ENCODE measurements around the gene RNU6-7.

Gene RNU6-7

GRCh38 chr14:32201816-32202490 is at the start of gene RNU6-7:
RNU6-7 (plus strand) TSS chr14:32202045.
- peak; percentile 29 for DNase-seq

- no peak for DNase-seq
Observed at GRCh38 chr14:32166029-32166428, 35.8 kb upstream of the RNU6-7 start.

- no peak for DNase-seq
Observed at GRCh38 chr14:32166924-32167323, 34.9 kb upstream of the RNU6-7 start.

GRCh38 chr14:32167907-32168306 is 33.9 kb upstream of the RNU6-7 start:
- no peak for DNase-seq

- DNase-seq: no peak
Observed at GRCh38 chr14:32169191-32169590, 32.7 kb upstream of the RNU6-7 start.

GRCh38 chr14:32171469-32171868 is 30.4 kb upstream of the RNU6-7 start:
- no peak for DNase-seq

GRCh38 chr14:32183151-32184058 is 18.4 kb upstream of the RNU6-7 start:
- no peak for DNase-seq

GRCh38 chr14:32185097-32185496 is 16.7 kb upstream of the RNU6-7 start:
- DNase-seq: no peak

GRCh38 chr14:32186248-32186647 is 15.6 kb upstream of the RNU6-7 start:
- DNase-seq: no peak

GRCh38 chr14:32189811-32190210 is 12.0 kb upstream of the RNU6-7 start:
- DNase-seq: no peak

GRCh38 chr14:32190673-32191072 is 11.2 kb upstream of the RNU6-7 start:
- no peak for DNase-seq

- DNase-seq: peak; percentile 30
Observed at GRCh38 chr14:32192712-32193373, 9.0 kb upstream of the RNU6-7 start.

- no peak for DNase-seq
Observed at GRCh38 chr14:32193532-32193931, 8.3 kb upstream of the RNU6-7 start.

GRCh38 chr14:32195636-32196035 is 6.2 kb upstream of the RNU6-7 start:
- DNase-seq: no peak

GRCh38 chr14:32197919-32198318 is 3.9 kb upstream of the RNU6-7 start:
- DNase-seq: peak; percentile 39

- DNase-seq: no peak
Observed at GRCh38 chr14:32200368-32201192, 1.3 kb upstream of the RNU6-7 start.

GRCh38 chr14:32201193-32201815 is 541 bp upstream of the RNU6-7 start:
- peak; percentile 77 for DNase-seq

- no peak for DNase-seq
Observed at GRCh38 chr14:32202491-32202997, 699 bp downstream of the RNU6-7 start.

GRCh38 chr14:32202998-32203882 is 1.4 kb downstream of the RNU6-7 start, which contains the start of gene RNU6-8:
RNU6-8 (minus strand) TSS chr14:32203269.
- DNase-seq: peak; percentile 88

GRCh38 chr14:32203928-32204357 is 2.1 kb downstream of the RNU6-7 start:
- no peak for DNase-seq

GRCh38 chr14:32205554-32205953 is 3.7 kb downstream of the RNU6-7 start:
- no peak for DNase-seq
